Activated CD8-positive, alpha-beta T cell treated with anti-CD3 and anti-CD28 coated beads for 36 hours (primary cell): Measurements from ENCODE around the gene PRKACB. TPM values are rescaled to one million over a fixed set of nuclear protein-coding genes. Genes with fewer than 3 reads are reported as not detected.

Experiments used
- ATAC-seq: fragments of 200-7000 bp; cut with Tn5 transposase; one replicate; pipeline ENCODE4 v1.10.0; 2021; ENCODE audit warnings: mild to moderate bottlenecking, moderate library complexity
- CTCF ChIA-PET: fragments of 350-600 bp; sonication (Branson Sonifier 250); formaldehyde crosslinking; loops from one replicate; lab custom pipeline; 2021; ENCODE audit warnings: antibody characterized with exemption; lab: Charles Lee
- POLR2A ChIA-PET: fragments of 350-600 bp; sonication (Branson Sonifier 250); formaldehyde crosslinking; loops from one replicate; lab custom pipeline; 2021; ENCODE audit warnings: antibody characterized with exemption; lab: Charles Lee
- DNase-seq: peaks from one replicate; pipeline ENCODE4 v3.0.0-alpha.2; 2020
- H3K27ac Mint-ChIP-seq: one replicate; pipeline ENCODE4 v1.8.0; 2021; ENCODE audit warnings: mild to moderate bottlenecking, mixed read lengths
- H3K27me3 Mint-ChIP-seq: one replicate; pipeline ENCODE4 v1.8.0; 2021; ENCODE audit warnings: mixed read lengths
- H3K36me3 Mint-ChIP-seq: one replicate; pipeline ENCODE4 v1.8.0; 2021; ENCODE audit warnings: low read depth, mixed read lengths
- H3K4me1 Mint-ChIP-seq: one replicate; pipeline ENCODE4 v1.8.0; 2021; ENCODE audit warnings: low read depth, mixed read lengths
- H3K4me3 Mint-ChIP-seq: one replicate; pipeline ENCODE4 v1.8.0; 2021; ENCODE audit warnings: mild to moderate bottlenecking, moderate library complexity, mixed read lengths
- H3K9me3 Mint-ChIP-seq: one replicate; pipeline ENCODE4 v1.8.0; 2021; ENCODE audit warnings: mixed read lengths
- CTCF ChIP-seq: fragments of 200-600 bp; IDR thresholded peaks from one replicate; pipeline ENCODE4 v1.8.0; 2022; ENCODE audit warnings: antibody characterized with exemption, mild to moderate bottlenecking
- intact Hi-C: fragments of 100-400 bp; cut with micrococcal nuclease; formaldehyde crosslinking; loops from one replicate; pipeline ENCODE4 v1.10.0; 2022
- total RNA-seq, 2 experiments: library from RNA; stranded (reverse); gene quantifications; one replicate each; pipeline ENCODE4 v1.2.3, GENCODE V29; 2021

Gene PRKACB
- total RNA-seq, 2 experiments from 2014 or later: 39.9 to 44.7 TPM

- CTCF ChIA-PET: interaction anchor here (1.2 kb wide), 1 partner anchor 10 kb away, joined by 3 read pairs; no protein-coding TSS in a partner anchor
- H3K9me3 Mint-ChIP-seq: no peaks in the 10 kb centered on the region
- ATAC-seq (no peak), DNase-seq (peak; percentile 17)
- no peak overlapping the region for H3K4me3 Mint-ChIP-seq
- intact Hi-C loops: no loop called here
- TF ChIP-seq CTCF: no peak
- peaks cover 11% of the 10 kb centered on the region for H3K4me1 Mint-ChIP-seq
- H3K36me3 Mint-ChIP-seq: no peaks in the 10 kb centered on the region
- H3K27me3 Mint-ChIP-seq: no peaks in the 10 kb centered on the region
- H3K27ac Mint-ChIP-seq: peak overlapping the region; percentile 32
- POLR2A ChIA-PET: interaction anchor here (1.3 kb wide), 1 partner anchor 76 kb away, joined by 3 read pairs; no protein-coding TSS in a partner anchor
Measured at GRCh38 chr1:84271441-84272151, 127.5 kb downstream of the PRKACB start.

DNA sequence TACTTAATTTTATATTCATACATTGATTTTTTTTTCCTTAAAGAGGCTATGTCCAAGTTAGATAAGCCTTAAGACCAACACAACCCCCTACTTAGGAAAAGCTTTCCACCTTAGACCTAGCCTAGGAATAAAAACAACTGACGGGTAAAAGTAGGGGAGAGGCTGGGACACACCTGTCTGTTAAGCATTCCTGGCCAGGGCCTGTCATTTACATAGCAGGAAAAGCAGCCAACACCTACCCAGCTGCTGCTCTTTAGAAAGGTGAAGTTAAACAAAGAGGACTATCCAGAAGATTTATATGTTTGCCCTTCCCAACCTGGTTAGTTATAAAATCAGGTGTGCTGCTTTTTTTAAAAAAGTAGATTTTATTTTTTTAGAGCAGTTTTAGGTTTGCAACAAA lies 128.3 kb downstream of the PRKACB start:
- H3K27ac Mint-ChIP-seq: no peak overlapping the region
- no peaks in the 10 kb centered on the region for H3K27me3 Mint-ChIP-seq
- ATAC-seq (no peak), DNase-seq (no peak)
- intact Hi-C loops: no loop called here
- no peaks in the 10 kb centered on the region for H3K36me3 Mint-ChIP-seq
- H3K4me1 Mint-ChIP-seq: peaks cover 11% of the 10 kb centered on the region
- no peaks in the 10 kb centered on the region for H3K9me3 Mint-ChIP-seq
- no peak overlapping the region for H3K4me3 Mint-ChIP-seq
- TF ChIP-seq CTCF: no peak
- CTCF ChIA-PET: interaction anchor here (1.2 kb wide), 1 partner anchor 9 kb away, joined by 3 read pairs; no protein-coding TSS in a partner anchor
- POLR2A ChIA-PET: interaction anchor here (1.3 kb wide), 1 partner anchor 75 kb away, joined by 3 read pairs; no protein-coding TSS in a partner anchor

DNA sequence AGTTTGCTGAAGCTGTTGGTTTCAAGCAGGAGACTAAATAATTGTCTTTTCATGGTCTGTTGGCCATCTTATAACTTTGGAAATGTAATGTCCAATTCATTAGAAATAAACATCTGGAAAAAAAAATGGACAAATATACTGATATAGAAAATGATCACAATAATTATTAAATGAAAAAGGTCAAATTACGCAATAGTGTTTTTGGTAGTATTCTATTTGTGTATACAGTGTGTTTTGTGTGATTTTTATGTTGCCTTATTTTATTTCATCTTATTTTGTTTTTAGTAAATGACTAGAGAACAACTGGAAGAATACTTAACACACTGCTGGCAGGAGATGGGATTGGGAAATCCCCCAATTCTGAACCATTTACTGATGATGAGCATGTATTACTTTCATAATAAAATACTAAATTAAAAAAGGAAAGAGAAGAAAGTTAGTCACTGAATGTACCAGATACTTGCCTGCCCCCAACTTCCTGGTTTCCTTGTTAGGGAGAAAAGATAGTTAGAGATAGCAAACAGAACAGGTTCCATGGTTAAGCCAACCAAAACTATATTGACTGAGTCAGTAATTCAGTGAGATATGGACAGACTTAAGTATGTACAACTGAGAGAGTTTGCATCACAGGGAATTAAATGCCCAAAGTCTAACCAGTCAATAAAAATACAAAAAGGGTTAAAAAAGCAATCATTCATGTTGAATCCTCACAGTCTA lies 133.4 kb downstream of the PRKACB start:
- intact Hi-C loops: no loop called here
- Mint-ChIP-seq H3K27me3 (no peaks in the 10 kb centered on the region), H3K9me3 (no peaks in the 10 kb centered on the region), H3K4me3 (no peak overlapping the region), H3K27ac (no peak overlapping the region), H3K4me1 (no peaks in the 10 kb centered on the region), H3K36me3 (no peaks in the 10 kb centered on the region)
- no peak for ATAC-seq
- ChIA-PET POLR2A (no interaction called here), CTCF (no interaction called here)
- DNase-seq: no peak
- TF ChIP-seq CTCF: no peak

GRCh38 chr1:84278905-84279304 lies 134.8 kb downstream of the PRKACB start:
- TF ChIP-seq CTCF: no peak
- no peaks in the 10 kb centered on the region for H3K36me3 Mint-ChIP-seq
- no peaks in the 10 kb centered on the region for H3K4me1 Mint-ChIP-seq
- intact Hi-C loops: no loop called here
- no peaks in the 10 kb centered on the region for H3K9me3 Mint-ChIP-seq
- no peak for ATAC-seq
- CTCF ChIA-PET: no interaction called here
- POLR2A ChIA-PET: no interaction called here
- DNase-seq: no peak
- H3K4me3 Mint-ChIP-seq: no peak overlapping the region
- no peak overlapping the region for H3K27ac Mint-ChIP-seq
- H3K27me3 Mint-ChIP-seq: no peaks in the 10 kb centered on the region

DNA sequence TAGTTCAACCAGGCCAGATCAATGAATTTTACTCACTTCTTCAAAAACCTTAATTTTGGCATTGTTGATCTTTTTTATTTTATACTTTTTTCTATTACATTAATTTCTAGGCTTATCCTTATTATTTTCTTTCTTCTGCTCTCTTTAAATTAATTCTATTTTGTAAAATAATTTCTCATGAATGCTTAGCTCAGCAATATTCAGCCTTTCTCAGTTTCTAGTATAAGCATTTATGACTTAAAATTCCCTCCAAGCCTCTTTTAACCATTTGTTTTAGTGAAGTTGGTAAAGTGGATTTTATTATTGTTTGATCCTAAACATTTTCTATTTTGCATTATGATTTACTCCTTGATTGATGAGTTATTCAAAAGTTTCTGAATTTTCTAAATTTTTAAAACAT lies 136.8 kb downstream of the PRKACB start:
- CTCF ChIA-PET: interaction anchor here (0.8 to 1.1 kb wide), 2 partner anchors 9 to 15 kb away, joined by 3 read pairs; no protein-coding TSS in a partner anchor
- H3K27me3 Mint-ChIP-seq: peaks cover 2% of the 10 kb centered on the region
- intact Hi-C loops: no loop called here

More for the DNA sequence above, 136.8 kb downstream of the PRKACB start:
- ATAC-seq (no peak), DNase-seq (no peak)
- no peaks in the 10 kb centered on the region for H3K36me3 Mint-ChIP-seq
- no peak overlapping the region for H3K27ac Mint-ChIP-seq
- POLR2A ChIA-PET: interaction anchor here (1.5 kb wide), 1 partner anchor 547 kb away, joined by 3 read pairs; no protein-coding TSS in a partner anchor
- no peak for TF ChIP-seq CTCF
- peaks cover 1% of the 10 kb centered on the region for H3K9me3 Mint-ChIP-seq
- H3K4me3 Mint-ChIP-seq: no peak overlapping the region
- H3K4me1 Mint-ChIP-seq: no peaks in the 10 kb centered on the region
